ENCODE data around the gene MRI1. TPM values are rescaled to one million over a fixed set of nuclear protein-coding genes. Genes with fewer than 3 reads are reported as not detected.

The MRI1 gene
- total RNA-seq, 2 experiments from 2014 or later: 35.9 to 39.9 TPM

DNA sequence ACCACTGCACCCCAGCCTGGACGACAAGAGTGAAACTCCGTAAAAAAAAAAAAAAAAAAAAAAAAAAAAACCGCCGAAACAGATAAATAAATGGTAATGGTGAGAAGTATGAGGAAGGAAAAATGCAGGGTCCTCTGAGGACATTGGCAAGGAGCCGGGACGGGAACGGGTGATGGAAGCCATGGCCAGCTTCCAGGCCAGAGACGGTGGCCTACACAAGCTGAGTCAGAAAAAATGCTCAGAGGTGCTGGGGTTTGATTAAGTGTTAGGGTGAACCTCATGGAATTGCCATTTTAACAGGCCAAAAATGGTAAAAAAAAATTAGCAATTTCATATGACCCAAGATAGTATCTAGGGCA lies 30.1 kb downstream of the MRI1 start:
- POLR2A ChIA-PET: interaction anchor here (0.7 kb wide), 1 partner anchor 14 kb away, joined by 4 read pairs; no protein-coding TSS in a partner anchor
- Mint-ChIP-seq H3K9me3 (ENCODE audit: low read depth) (no peaks in the 10 kb centered on the region), H3K27me3 (no peaks in the 10 kb centered on the region), H3K36me3 (ENCODE audit: low read depth) (no peaks in the 10 kb centered on the region), H3K27ac (peak overlapping the region; percentile 94), H3K4me3 (peak overlapping the region; percentile 96), H3K4me1 (peaks cover 24% of the 10 kb centered on the region)
- ATAC-seq (no peak), DNase-seq (no peak)
- intact Hi-C loops (cut with DNase I, micrococcal nuclease): no loop called here
- CTCF ChIA-PET: interaction anchor here (0.8 to 1.1 kb wide), 2 partner anchors 20 to 42 kb away, joined by 3 to 5 read pairs; partner anchors contain the start of gene C19orf53

DNA sequence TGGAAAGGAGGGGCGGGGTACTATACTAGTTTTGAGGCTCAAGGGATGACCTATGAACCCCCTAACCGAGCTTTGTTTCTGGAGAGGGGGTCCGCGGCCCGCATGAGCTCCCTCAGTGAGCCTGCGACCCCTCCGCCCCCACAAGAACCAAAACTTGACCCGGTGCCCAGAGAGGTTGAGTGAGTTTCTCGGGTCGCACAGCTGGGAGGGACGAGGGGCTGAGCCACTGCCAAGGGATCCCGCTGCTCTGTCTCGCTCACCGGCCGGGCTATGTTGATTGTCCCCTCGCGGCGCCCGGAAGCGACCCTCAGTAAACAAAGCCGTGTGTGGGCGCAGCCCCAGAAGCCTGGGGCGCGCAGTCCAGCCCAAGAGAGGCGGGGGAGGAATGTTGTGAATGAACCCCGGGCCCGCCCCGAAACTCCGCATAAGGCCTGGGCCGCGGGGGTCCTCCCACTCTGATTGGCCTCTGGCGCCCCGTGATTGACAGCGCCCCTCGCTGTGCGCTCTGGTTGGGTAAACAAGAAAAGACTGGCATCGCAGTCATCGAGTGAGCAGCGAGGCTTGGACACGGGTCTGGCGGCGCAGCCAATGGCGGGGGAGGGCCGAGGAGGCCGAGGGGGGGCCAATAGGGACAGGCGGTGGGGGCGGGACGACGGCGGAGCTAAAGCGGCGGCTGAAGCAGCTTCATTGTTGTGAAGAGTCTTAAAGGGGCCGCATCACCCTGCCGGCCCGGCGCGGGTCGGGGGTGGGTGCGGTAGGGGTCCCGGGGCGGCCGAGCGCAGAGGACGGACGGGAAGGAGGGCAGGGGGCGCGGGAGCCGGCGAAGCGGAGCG lies 30.7 kb downstream of the MRI1 start, which contains the start of gene ZSWIM4:
TSS of gene ZSWIM4 (plus strand) at position 687 of the 833 bp plus-strand sequence. CDS start 206 bp downstream, outside the sequence.
- no peaks in the 10 kb centered on the region for H3K27me3 Mint-ChIP-seq
- no peaks in the 10 kb centered on the region for H3K36me3 Mint-ChIP-seq (ENCODE audit: low read depth)
- intact Hi-C loops (cut with DNase I, micrococcal nuclease): loop anchor here (1.0 to 5.0 kb wide), 7 partner anchors 21 to 64 kb away; partner anchors contain the start of gene C19orf53 (in 2 of the 2)
- peaks cover 24% of the 10 kb centered on the region for H3K4me1 Mint-ChIP-seq
- H3K4me3 Mint-ChIP-seq: peak within 1 kb of the TSS; percentile 96
- POLR2A ChIA-PET: interaction anchor here (0.6 to 1.1 kb wide), 4 partner anchors 15 to 724 kb away, joined by 3 to 4 read pairs (median 3); no protein-coding TSS in a partner anchor
- H3K9me3 Mint-ChIP-seq (ENCODE audit: low read depth): no peaks in the 10 kb centered on the region
- ATAC-seq: peak; percentile 99
- peak; percentile 98 for DNase-seq
- H3K27ac Mint-ChIP-seq: peak within 1 kb of the TSS; percentile 94
- CTCF ChIA-PET: interaction anchor here (0.5 to 3.7 kb wide), 6 partner anchors 20 to 642 kb away, joined by 3 to 19 read pairs (median 3); partner anchors contain the start of gene C19orf53

DNA sequence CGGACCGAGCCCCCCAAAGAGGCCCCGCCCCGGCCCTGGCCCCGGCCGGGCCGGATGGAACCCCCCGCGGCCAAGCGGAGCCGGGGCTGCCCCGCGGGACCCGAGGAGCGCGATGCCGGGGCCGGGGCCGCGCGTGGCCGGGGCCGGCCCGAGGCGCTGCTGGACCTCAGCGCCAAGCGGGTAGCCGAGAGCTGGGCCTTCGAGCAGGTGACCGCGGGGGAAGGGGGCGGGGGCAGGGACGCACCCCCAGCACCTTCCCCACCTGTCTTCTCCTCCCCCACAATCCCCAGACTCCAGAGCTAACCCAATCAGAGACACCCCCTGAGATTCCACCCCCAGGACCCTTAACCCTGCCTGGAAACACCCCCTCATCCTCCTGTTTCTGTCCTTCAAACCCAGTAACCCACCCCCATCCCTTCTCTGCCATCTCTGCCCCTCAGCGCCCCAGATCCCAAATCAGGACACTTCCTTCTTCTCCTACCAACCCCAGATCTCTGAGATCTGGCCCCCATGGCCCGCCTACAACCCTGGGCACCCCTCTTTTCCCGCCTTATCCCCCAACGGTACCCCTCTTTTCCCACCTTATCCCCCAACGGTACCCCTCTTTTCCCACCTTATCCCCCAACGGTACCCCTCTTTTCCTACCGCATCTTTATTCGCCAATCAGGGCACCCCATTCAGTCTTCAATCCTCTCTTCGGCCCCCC lies 31.4 kb downstream of the MRI1 start:
- ChIA-PET CTCF (interaction anchor here (3.7 kb wide), 1 partner anchor 66 kb away, joined by 19 read pairs; no protein-coding TSS in a partner anchor), POLR2A (interaction anchor here (1.1 kb wide), 1 partner anchor 67 kb away, joined by 3 read pairs; no protein-coding TSS in a partner anchor)
- H3K36me3 Mint-ChIP-seq (ENCODE audit: low read depth): no peaks in the 10 kb centered on the region
- H3K4me1 Mint-ChIP-seq: peaks cover 20% of the 10 kb centered on the region
- H3K27ac Mint-ChIP-seq: peak overlapping the region; percentile 58
- intact Hi-C loops (cut with DNase I, micrococcal nuclease): loop anchor here (1.0 to 5.0 kb wide), 7 partner anchors 21 to 64 kb away; partner anchors contain the start of gene C19orf53 (in 2 of the 2)
- DNase-seq (peak; percentile 26), ATAC-seq (peak; percentile 14)
- H3K9me3 Mint-ChIP-seq (ENCODE audit: low read depth): no peaks in the 10 kb centered on the region
- no peaks in the 10 kb centered on the region for H3K27me3 Mint-ChIP-seq
- peak overlapping the region; percentile 96 for H3K4me3 Mint-ChIP-seq

DNA sequence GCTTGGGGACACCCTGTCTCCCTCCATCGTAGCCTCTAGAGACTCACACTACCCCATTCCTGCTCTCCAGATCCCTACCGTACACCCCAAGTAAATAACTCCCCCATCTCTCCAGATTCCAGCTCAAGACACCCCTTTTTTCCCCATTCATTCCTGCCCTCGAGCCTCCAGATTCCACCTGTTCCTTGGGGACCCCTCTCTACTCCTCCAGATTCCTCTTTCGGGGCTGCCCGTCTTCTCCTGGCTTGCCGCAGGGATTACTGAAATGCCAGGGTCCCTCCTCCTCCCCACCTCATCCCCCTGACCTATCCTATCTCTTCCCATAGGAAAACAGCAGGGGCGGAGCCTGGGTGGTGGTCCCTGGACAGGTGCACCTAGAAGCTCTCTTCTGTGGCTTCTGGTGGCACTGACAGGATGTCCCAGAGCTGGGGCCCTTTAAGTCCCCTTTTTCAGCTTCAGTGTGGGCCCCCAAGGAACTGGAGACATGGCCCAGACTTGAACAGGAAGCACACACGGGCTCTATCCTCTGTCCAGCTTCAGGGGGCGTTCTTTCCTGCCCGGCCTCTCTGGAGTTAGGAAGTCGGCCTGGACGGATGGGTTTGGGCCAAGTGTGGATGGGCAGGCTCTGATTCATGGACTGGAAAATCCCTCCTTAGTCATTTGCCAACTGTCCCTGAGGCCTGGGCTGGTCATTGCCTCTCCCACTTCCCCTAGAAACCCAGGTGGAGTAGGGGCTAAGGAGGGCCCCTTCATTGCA lies 32.2 kb downstream of the MRI1 start:
- Mint-ChIP-seq H3K27me3 (no peaks in the 10 kb centered on the region), H3K4me3 (peak overlapping the region; percentile 69), H3K27ac (peak overlapping the region; percentile 47), H3K9me3 (ENCODE audit: low read depth) (no peaks in the 10 kb centered on the region), H3K36me3 (ENCODE audit: low read depth) (no peaks in the 10 kb centered on the region), H3K4me1 (peaks cover 20% of the 10 kb centered on the region)
- CTCF ChIA-PET: interaction anchor here (0.8 to 3.7 kb wide), 4 partner anchors 9 to 66 kb away, joined by 3 to 19 read pairs (median 6); no protein-coding TSS in a partner anchor
- ATAC-seq (no peak), DNase-seq (no peak)
- intact Hi-C loops (cut with DNase I, micrococcal nuclease): loop anchor here in 1 of 2 experiments (5.0 kb wide), 1 partner anchor 41 kb away; no protein-coding TSS in a partner anchor
- POLR2A ChIA-PET: interaction anchor here (0.6 to 1.4 kb wide), 2 partner anchors 9 to 32 kb away, joined by 4 to 5 read pairs; partner anchors contain the start of gene MRI1

DNA sequence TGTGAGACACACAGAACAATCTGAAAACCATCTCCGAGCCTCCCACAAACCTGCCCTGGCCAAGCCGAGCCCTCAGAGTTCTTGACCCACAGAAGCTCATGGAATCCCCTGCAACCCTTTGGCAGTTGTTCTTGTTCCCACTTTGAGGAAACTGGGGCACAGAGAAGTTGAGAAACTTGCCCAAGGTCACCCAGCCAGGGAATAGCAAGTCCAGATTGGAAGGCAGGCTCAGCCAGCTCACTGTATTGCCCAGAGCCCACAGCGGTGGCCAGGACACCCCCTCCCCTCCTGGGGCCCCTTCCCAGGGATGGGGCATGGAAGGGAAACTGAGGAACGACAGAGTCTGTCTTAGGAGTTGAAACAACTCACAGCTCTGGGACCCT lies 32.7 kb downstream of the MRI1 start:
- no peaks in the 10 kb centered on the region for H3K36me3 Mint-ChIP-seq (ENCODE audit: low read depth)
- ATAC-seq (no peak), DNase-seq (no peak)
- H3K27me3 Mint-ChIP-seq: no peaks in the 10 kb centered on the region
- intact Hi-C loops (cut with DNase I, micrococcal nuclease): loop anchor here in 1 of 2 experiments (5.0 kb wide), 1 partner anchor 40 kb away; no protein-coding TSS in a partner anchor
- no peak overlapping the region for H3K27ac Mint-ChIP-seq
- H3K4me1 Mint-ChIP-seq: peaks cover 20% of the 10 kb centered on the region
- POLR2A ChIA-PET: interaction anchor here (0.6 to 1.4 kb wide), 2 partner anchors 9 to 33 kb away, joined by 4 to 5 read pairs; partner anchors contain the start of gene MRI1
- peak overlapping the region; percentile 69 for H3K4me3 Mint-ChIP-seq
- H3K9me3 Mint-ChIP-seq (ENCODE audit: low read depth): no peaks in the 10 kb centered on the region
- CTCF ChIA-PET: interaction anchor here (0.8 to 3.7 kb wide), 5 partner anchors 9 to 314 kb away, joined by 3 to 19 read pairs (median 6); no protein-coding TSS in a partner anchor

DNA sequence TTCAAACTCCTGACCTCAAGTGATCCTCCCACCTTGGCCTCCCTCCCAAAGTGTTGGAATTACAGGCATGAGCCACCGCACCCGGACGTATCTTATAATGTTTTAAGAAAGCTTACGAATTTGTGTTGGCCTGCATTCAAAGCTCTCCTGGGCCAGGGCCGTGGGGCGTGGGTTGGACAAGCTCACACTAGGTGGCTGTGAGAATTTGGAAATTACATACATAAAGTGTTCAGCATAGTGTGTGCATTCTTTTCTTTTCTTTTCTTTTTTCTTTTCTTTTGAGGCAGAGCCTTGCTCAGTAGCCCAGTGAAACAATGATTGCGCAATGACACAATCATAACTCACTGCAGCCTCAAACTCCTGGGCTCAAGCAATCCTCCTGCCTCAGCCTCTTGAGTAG lies 33.5 kb downstream of the MRI1 start:
- no peaks in the 10 kb centered on the region for H3K36me3 Mint-ChIP-seq (ENCODE audit: low read depth)
- H3K4me3 Mint-ChIP-seq: no peak overlapping the region
- no peaks in the 10 kb centered on the region for H3K27me3 Mint-ChIP-seq

DNA sequence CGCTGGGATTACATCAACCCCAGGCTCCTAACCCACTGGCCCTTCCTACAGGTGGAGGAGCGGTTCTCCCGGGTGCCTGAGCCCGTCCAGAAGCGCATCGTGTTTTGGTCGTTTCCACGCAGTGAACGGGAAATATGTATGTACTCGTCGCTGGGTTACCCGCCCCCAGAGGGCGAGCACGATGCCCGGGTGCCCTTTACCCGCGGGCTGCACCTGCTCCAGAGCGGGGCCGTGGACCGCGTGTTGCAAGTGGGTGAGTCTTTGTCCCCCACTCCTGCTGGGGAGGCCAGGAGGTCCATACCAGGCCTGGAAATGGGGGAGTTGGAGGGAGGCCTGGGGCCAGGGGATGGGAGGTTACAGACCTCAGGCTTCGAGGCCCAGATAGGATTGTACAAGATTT lies 35.3 kb downstream of the MRI1 start:
- H3K27ac Mint-ChIP-seq: no peak overlapping the region
- intact Hi-C loops (cut with DNase I, micrococcal nuclease): loop anchor here in 1 of 2 experiments (5.0 kb wide), 1 partner anchor 38 kb away; no protein-coding TSS in a partner anchor
- ATAC-seq (no peak), DNase-seq (no peak)
- H3K4me3 Mint-ChIP-seq: no peak overlapping the region
- peaks cover 16% of the 10 kb centered on the region for H3K4me1 Mint-ChIP-seq
- CTCF ChIA-PET: no interaction called here
- no peaks in the 10 kb centered on the region for H3K9me3 Mint-ChIP-seq (ENCODE audit: low read depth)
- no peaks in the 10 kb centered on the region for H3K36me3 Mint-ChIP-seq (ENCODE audit: low read depth)
- POLR2A ChIA-PET: no interaction called here
- H3K27me3 Mint-ChIP-seq: no peaks in the 10 kb centered on the region

More for the DNA sequence above, 33.5 kb downstream of the MRI1 start:
- Mint-ChIP-seq H3K27ac (peak overlapping the region; percentile 19), H3K4me1 (peaks cover 20% of the 10 kb centered on the region), H3K9me3 (ENCODE audit: low read depth) (no peaks in the 10 kb centered on the region)
- intact Hi-C loops (cut with DNase I, micrococcal nuclease): loop anchor here in 1 of 2 experiments (5.0 kb wide), 1 partner anchor 39 kb away; no protein-coding TSS in a partner anchor
- DNase-seq: no peak
- CTCF ChIA-PET: interaction anchor here (0.8 to 3.7 kb wide), 4 partner anchors 10 to 315 kb away, joined by 3 to 19 read pairs (median 4); no protein-coding TSS in a partner anchor
- no peak for ATAC-seq
- POLR2A ChIA-PET: interaction anchor here (0.7 to 1.4 kb wide), 2 partner anchors 10 to 97 kb away, joined by 3 to 4 read pairs; no protein-coding TSS in a partner anchor

DNA sequence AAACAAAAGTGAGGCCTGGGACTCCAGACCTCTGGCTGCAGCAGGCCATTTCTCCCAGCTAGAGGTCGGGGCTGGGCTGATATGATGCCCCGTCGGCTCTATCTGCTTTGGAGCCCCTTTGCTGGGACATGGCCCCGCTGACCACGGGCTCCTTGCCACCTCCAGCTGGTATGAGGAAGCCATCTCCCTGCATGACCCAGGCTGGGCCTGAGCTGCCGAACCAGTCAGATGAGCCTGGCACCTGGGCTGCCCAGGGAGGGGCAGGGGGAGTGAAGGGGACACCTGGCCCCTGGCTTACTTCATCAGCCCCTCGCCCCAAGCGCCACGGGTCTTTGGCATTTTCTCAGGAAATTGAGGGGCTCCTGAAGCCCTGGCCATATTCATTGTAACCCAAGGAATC lies 38.7 kb downstream of the MRI1 start:
- no peak for DNase-seq
- ChIA-PET POLR2A (no interaction called here), CTCF (no interaction called here)
- ATAC-seq: no peak
- Mint-ChIP-seq H3K27ac (no peak overlapping the region), H3K9me3 (ENCODE audit: low read depth) (no peaks in the 10 kb centered on the region), H3K4me1 (no peaks in the 10 kb centered on the region), H3K36me3 (ENCODE audit: low read depth) (no peaks in the 10 kb centered on the region), H3K4me3 (no peak overlapping the region), H3K27me3 (no peaks in the 10 kb centered on the region)
- intact Hi-C loops (cut with DNase I, micrococcal nuclease): no loop called here

DNA sequence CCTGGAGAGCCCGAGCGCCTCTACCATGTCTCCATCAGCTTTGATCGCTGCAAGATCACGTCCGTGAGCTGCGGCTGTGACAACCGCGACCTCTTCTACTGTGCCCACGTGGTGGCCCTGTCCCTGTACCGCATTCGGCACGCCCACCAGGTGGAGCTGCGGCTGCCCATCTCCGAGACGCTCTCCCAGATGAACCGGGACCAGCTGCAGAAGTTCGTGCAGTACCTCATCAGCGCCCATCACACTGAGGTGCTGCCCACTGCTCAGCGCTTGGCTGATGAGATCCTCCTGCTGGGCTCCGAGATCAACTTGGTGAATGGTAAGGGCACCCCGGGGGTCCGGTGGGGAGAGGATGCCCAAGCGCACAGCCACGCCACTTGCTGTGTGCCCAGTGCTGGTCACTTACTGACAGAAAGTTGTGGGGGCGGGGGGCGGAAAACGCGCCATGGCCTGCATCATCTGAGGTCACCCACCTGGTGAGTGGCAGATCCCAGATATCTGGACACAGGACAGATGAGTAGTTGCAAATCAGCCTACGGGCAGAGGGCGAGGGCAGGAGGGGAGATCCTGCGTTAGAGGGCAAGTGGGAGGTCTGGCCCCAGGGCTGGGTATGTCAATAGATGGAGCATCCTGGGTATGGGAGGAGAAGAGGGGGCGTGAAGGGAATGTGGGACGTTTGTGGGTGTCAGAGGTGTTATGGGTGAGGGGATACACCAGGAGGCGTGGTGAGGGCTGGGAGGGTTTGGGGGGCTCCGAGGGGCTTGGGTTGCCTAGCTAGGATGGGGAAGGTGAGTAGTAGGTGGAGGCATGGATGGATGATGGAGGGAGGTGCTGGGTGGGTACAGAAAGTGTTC lies 40.7 kb downstream of the MRI1 start:
- peaks cover 6% of the 10 kb centered on the region for H3K36me3 Mint-ChIP-seq (ENCODE audit: low read depth)
- H3K4me3 Mint-ChIP-seq: no peak overlapping the region
- intact Hi-C loops (cut with DNase I, micrococcal nuclease): no loop called here
- no peaks in the 10 kb centered on the region for H3K4me1 Mint-ChIP-seq
- DNase-seq: peak; percentile 49
- H3K9me3 Mint-ChIP-seq (ENCODE audit: low read depth): no peaks in the 10 kb centered on the region
- CTCF ChIA-PET: interaction anchor here (0.7 to 1.5 kb wide), 2 partner anchors 56 to 58 kb away, joined by 3 to 5 read pairs; no protein-coding TSS in a partner anchor
- no peak overlapping the region for H3K27ac Mint-ChIP-seq
- no peak for ATAC-seq
- no peaks in the 10 kb centered on the region for H3K27me3 Mint-ChIP-seq
- POLR2A ChIA-PET: no interaction called here

DNA sequence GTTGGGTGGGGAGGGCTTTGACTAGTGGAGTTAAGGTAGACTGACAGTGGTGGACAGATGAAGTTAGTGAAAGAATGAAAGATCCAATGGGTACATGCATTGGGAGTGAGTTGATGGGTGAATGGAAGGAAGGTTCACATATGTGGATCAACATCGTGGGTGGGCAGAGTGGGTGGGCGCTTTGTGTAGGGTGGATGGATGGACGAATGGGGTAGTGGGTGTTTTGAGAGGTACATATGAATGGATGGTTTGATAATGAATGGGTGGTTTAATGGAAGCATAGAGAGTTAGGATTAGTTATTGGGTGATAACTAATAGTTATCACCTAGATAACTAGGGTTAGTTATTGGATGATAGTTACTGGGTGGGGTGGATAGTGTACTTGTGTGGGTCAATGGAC lies 42.4 kb downstream of the MRI1 start:
- intact Hi-C loops (cut with DNase I, micrococcal nuclease): no loop called here
- Mint-ChIP-seq H3K36me3 (ENCODE audit: low read depth) (peaks cover 6% of the 10 kb centered on the region), H3K4me3 (no peak overlapping the region), H3K9me3 (ENCODE audit: low read depth) (no peaks in the 10 kb centered on the region), H3K27ac (no peak overlapping the region), H3K27me3 (no peaks in the 10 kb centered on the region), H3K4me1 (no peaks in the 10 kb centered on the region)
- DNase-seq (no peak), ATAC-seq (no peak)
- ChIA-PET CTCF (interaction anchor here (0.8 kb wide), 1 partner anchor 10 kb away, joined by 7 read pairs; no protein-coding TSS in a partner anchor), POLR2A (no interaction called here)
